Measurements from ENCODE around the gene GABBR2. TPM values are rescaled to one million over a fixed set of nuclear protein-coding genes. Genes with fewer than 3 reads are reported as not detected.

GABBR2 gene
- total RNA-seq, 1 donor from 2014 or later = 0.24 TPM

DNA sequence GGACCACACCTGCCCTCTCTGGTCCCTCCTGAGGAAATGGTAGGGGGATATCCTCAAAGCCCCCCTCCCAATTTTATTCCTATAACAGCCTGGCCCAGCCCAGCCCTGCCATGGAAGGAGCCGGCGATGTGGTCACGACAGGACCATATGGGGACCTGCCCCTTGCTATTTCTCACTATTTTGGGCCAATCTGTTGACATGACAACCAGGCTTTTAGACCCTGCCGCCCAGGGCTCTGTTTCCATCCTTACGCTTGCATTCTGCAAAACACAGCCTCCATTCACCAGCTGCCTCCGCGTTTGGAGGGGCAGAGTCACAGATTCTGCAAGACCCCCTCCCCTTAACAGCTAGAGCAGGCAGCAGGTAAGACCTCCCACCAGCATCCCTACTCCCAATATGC, 112.2 kb downstream of the GABBR2 start:
- ATAC-seq (no peak), DNase-seq (no peak)
- H3K36me3 ChIP-seq = no peaks in the 10 kb centered on the region
- H3K4me1 ChIP-seq = no peaks in the 10 kb centered on the region
- TF ChIP-seq, protein P1, sequence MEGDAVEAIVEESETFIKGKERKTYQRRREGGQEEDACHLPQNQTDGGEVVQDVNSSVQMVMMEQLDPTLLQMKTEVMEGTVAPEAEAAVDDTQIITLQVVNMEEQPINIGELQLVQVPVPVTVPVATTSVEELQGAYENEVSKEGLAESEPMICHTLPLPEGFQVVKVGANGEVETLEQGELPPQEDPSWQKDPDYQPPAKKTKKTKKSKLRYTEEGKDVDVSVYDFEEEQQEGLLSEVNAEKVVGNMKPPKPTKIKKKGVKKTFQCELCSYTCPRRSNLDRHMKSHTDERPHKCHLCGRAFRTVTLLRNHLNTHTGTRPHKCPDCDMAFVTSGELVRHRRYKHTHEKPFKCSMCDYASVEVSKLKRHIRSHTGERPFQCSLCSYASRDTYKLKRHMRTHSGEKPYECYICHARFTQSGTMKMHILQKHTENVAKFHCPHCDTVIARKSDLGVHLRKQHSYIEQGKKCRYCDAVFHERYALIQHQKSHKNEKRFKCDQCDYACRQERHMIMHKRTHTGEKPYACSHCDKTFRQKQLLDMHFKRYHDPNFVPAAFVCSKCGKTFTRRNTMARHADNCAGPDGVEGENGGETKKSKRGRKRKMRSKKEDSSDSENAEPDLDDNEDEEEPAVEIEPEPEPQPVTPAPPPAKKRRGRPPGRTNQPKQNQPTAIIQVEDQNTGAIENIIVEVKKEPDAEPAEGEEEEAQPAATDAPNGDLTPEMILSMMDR (IDR thresholded peaks at IDR 0.05) = no peak
- no peaks in the 10 kb centered on the region for H3K27me3 ChIP-seq (ENCODE audit: low read depth)
- intact Hi-C loops (cut with DNase I) = no loop called here
- no peaks in the 10 kb centered on the region for H3K9me3 ChIP-seq
- H3K4me3 ChIP-seq = no peak overlapping the region
- no peak overlapping the region for H3K27ac ChIP-seq

GRCh38 chr9:98594546-98595160, 114.1 kb downstream of the GABBR2 start:
- intact Hi-C loops (cut with DNase I) = no loop called here
- no peaks in the 10 kb centered on the region for H3K4me1 ChIP-seq
- H3K27ac ChIP-seq = no peak overlapping the region
- H3K36me3 ChIP-seq = no peaks in the 10 kb centered on the region
- TF ChIP-seq, protein P1 (IDR thresholded peaks at IDR 0.05) = no peak
- no peak overlapping the region for H3K4me3 ChIP-seq
- peaks cover 9% of the 10 kb centered on the region for H3K27me3 ChIP-seq (ENCODE audit: low read depth)
- ATAC-seq (no peak), DNase-seq (no peak)
- H3K9me3 ChIP-seq = no peaks in the 10 kb centered on the region

DNA sequence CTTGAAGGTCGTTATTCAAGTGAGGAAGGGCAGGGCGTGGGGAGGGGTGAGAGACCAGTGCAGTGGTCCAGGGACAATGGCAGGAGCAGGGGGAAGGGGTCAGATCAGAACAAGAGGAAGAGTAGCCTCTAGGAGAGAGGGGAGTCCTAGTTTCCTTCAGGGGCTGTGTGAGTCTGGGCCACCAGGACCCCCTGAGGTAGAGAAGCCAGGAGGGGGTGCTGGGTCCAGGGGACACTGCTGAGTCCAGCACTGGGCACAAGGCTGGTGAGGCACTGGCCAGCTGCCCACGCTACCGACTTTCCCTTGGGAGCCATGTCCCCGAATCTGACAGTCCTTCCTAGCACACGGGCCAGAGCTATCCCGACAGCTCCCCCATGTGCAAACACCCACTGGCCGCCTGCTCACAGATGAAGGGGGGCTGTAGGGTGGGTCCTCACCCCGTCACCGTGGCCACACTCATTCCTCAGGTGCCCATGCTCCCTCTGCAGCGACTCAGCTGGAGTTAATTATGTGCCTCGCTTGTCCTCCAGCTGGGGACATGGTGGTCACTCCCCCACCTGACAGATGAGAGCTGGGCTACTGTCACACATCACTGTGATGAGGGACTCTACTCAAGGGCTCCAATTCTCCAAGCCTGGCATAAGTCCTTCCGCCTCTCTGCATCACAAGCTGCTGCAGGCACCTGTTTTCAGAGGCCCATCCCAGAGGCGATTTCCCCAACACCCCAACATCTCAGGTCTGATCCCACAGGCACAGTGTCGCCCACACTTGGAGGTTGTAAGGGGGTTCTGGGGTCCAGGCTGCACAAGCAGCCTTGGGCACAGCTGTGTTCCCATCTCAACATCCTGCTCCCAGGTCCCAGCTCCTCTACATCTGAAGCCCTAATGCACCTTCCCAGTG, 115.1 kb downstream of the GABBR2 start:
- ATAC-seq = peak in 1 of 2 donors; percentile 11
- Histone ChIP-seq H3K9me3 (no peaks in the 10 kb centered on the region), H3K4me1 (no peaks in the 10 kb centered on the region), H3K27me3 (ENCODE audit: low read depth) (peaks cover 9% of the 10 kb centered on the region), H3K4me3 (no peak overlapping the region), H3K27ac (no peak overlapping the region), H3K36me3 (no peaks in the 10 kb centered on the region)
- TF ChIP-seq, protein P1 (IDR thresholded peaks at IDR 0.05) = no peak
- no peak for DNase-seq
- intact Hi-C loops (cut with DNase I) = no loop called here

DNA sequence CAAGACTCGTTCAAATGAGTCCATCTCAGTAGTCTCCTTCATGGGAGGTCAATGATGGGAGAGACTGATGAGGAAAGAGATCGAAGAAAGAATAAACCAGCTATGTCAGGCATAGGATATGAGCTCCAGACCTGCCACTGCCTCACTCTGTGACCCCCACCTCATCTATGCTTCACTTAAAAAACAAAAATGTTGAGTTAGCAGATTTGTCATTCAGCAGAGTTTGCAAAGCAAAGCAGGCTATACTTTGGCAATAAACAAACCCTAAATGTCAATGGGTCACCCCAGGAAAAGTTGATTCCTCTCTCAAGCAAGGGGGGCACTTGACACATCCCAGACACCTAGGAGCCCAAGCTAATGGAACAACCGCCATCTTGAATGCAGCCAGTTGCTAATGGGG, 117.0 kb downstream of the GABBR2 start:
- Histone ChIP-seq H3K36me3 (no peaks in the 10 kb centered on the region), H3K9me3 (no peaks in the 10 kb centered on the region), H3K27me3 (ENCODE audit: low read depth) (peaks cover 9% of the 10 kb centered on the region), H3K4me3 (no peak overlapping the region), H3K27ac (no peak overlapping the region), H3K4me1 (no peaks in the 10 kb centered on the region)
- intact Hi-C loops (cut with DNase I) = no loop called here
- TF ChIP-seq, protein P1 (IDR thresholded peaks at IDR 0.05) = no peak
- ATAC-seq (no peak), DNase-seq (no peak)

DNA sequence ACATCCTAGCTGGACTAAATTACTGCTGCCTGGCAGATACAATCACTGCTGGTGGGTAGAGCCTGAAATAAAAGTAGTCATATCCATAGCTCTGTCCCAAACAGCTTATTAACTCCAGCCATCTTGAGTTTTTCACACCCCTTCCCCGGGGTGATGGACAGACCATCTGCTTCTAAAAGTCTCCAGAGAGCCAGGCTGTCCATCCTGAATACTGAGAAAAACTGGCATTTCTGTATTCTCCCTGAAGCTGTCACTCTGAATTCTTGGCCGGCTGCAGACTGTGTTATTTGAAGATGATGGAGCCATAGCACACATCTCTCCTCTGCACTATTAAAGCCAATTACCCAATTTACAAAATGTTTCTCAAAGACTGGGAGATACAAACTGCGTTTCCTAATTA, 118.6 kb downstream of the GABBR2 start:
- H3K4me3 ChIP-seq = no peak overlapping the region
- H3K27me3 ChIP-seq (ENCODE audit: low read depth) = peaks cover 9% of the 10 kb centered on the region
- H3K36me3 ChIP-seq = no peaks in the 10 kb centered on the region
- H3K9me3 ChIP-seq = no peaks in the 10 kb centered on the region
- no peak for ATAC-seq
- H3K27ac ChIP-seq = no peak overlapping the region
- no peak for DNase-seq
- H3K4me1 ChIP-seq = no peaks in the 10 kb centered on the region
- intact Hi-C loops (cut with DNase I) = no loop called here
- TF ChIP-seq, protein P1 (IDR thresholded peaks at IDR 0.05) = no peak

Measured in lower lobe of right lung (tissue), 2 donors.